GM12801 (cell line): ENCODE data around the gene RBM26.

Source experiments
- CTCF ChIP-seq: IDR thresholded peaks from one replicate; pipeline ENCODE4 v1.5.1; 2011; ENCODE audit warnings: control low read depth; ENCODE audit not compliant: insufficient read length; ENCODE audit errors: extremely low read depth

RBM26 gene

GRCh38 chr13:79405831-79406596 lies at the start of gene RBM26:
RBM26 (minus strand) TSS chr13:79406255; CDS start chr13:79405774, 481 bp downstream.
- TF ChIP-seq CTCF = no peak

- no peak for TF ChIP-seq CTCF
Observed at GRCh38 chr13:79455331-79455730, 49.3 kb upstream of the RBM26 start.

- TF ChIP-seq CTCF = no peak
Observed at GRCh38 chr13:79452239-79452913, 46.3 kb upstream of the RBM26 start.

- TF ChIP-seq CTCF = no peak
Observed at GRCh38 chr13:79451500-79451962, 45.5 kb upstream of the RBM26 start.

GRCh38 chr13:79450110-79450509 lies 44.1 kb upstream of the RBM26 start:
- no peak for TF ChIP-seq CTCF

- no peak for TF ChIP-seq CTCF
Observed at GRCh38 chr13:79448413-79448812, 42.4 kb upstream of the RBM26 start.

GRCh38 chr13:79447741-79448140 lies 41.7 kb upstream of the RBM26 start:
- TF ChIP-seq CTCF = no peak
